ENCODE results near the gene TPI1.

Gene TPI1

DNA sequence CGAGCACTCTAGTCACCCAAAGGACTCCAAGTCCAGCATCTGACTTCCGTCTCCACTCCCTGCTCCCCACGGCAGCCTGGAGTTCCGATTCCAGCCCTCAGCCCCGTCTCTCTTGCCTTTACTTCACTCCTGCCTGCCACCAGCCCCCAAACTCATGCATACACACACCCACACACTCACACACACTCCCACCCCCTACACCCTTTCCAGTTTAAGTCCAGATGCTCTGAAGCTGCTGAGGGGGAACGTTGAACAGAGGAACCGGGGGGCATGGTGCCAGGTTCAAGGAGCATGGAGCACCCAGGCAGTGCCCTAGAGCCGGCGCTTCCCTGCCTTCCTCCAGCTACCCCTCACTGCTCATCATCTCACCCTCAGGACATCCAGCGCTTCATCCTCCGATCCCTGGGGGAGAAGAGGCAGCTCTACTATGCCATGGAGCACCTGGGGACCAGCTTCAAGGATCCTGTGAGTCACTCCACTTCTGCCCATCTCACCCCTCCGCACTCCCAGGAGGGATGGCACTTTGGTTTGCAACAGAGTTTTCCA lies 35.8 kb upstream of the TPI1 start:
- TF ChIP-seq, protein P1, sequence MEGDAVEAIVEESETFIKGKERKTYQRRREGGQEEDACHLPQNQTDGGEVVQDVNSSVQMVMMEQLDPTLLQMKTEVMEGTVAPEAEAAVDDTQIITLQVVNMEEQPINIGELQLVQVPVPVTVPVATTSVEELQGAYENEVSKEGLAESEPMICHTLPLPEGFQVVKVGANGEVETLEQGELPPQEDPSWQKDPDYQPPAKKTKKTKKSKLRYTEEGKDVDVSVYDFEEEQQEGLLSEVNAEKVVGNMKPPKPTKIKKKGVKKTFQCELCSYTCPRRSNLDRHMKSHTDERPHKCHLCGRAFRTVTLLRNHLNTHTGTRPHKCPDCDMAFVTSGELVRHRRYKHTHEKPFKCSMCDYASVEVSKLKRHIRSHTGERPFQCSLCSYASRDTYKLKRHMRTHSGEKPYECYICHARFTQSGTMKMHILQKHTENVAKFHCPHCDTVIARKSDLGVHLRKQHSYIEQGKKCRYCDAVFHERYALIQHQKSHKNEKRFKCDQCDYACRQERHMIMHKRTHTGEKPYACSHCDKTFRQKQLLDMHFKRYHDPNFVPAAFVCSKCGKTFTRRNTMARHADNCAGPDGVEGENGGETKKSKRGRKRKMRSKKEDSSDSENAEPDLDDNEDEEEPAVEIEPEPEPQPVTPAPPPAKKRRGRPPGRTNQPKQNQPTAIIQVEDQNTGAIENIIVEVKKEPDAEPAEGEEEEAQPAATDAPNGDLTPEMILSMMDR (IDR thresholded peaks at IDR 0.05) = no peak
- no peak for DNase-seq
- H3K4me3 Mint-ChIP-seq = no peak overlapping the region
- H3K9me3 Mint-ChIP-seq = no peaks in the 10 kb centered on the region
- peaks cover 41% of the 10 kb centered on the region for H3K4me1 Mint-ChIP-seq
- peaks cover 5% of the 10 kb centered on the region for H3K27me3 Mint-ChIP-seq (ENCODE audit: low read depth, poor library complexity)
- peak overlapping the region; percentile 12 for H3K27ac Mint-ChIP-seq
- H3K36me3 Mint-ChIP-seq (ENCODE audit: low read depth) = peaks cover 51% of the 10 kb centered on the region

DNA sequence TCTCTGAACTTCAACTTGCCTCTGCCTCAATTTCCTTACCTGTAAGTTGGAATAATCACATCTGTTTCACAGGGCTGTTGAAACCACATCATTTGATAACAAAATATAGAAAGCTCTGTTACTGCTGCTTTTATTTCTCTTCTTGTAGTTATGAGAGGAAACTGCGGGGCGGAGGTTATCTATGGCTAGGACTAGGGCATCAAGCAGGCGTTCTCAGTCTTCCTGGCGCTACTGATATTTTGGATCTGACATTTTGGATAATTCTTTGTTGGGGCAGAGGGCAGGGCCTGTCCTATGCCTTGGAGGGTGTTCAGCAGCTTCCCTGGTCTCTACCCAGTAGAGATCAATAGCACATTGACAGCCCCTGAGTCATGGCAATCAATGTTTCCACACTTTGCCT lies 35.2 kb upstream of the TPI1 start:
- Mint-ChIP-seq H3K36me3 (ENCODE audit: low read depth) (peaks cover 54% of the 10 kb centered on the region), H3K4me1 (peaks cover 35% of the 10 kb centered on the region), H3K27ac (no peak overlapping the region), H3K9me3 (no peaks in the 10 kb centered on the region), H3K4me3 (peak overlapping the region; percentile 28), H3K27me3 (ENCODE audit: low read depth, poor library complexity) (peaks cover 5% of the 10 kb centered on the region)
- no peak for DNase-seq
- TF ChIP-seq, protein P1 (IDR thresholded peaks at IDR 0.05) = no peak

DNA sequence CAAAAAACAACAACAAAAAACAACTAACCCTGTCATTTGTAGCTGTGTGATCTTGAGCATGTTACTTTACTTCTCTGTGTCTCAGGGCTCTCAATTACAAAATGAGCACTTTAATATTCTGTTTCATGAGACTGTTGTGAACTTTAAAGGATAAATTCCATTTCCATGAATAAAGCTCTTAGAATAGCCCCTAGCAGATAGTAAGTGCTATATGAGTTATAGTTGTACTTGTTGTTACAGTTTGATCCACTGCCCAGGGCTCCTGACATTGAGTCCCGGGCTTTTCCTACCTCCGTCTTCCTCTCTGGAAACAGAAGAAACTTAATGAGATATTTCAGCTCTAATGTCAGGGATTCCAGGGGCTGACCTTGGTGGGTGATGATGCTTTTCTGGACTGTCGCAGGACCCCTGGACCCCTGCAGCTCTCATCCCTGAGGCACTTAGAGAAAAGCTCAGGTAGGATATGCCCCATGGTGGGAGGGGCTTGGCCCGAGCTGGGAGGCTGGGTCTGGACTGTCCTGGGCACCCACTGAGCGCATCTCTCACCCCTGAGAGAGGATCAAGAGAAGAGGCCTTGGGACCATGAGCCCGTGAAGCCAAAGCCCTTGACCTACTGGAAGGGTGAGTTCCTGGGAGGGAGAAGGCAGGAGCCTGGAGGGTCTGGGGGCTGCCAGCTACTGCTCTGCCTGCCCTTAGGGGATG lies 34.0 kb upstream of the TPI1 start:
- TF ChIP-seq, protein P1 (IDR thresholded peaks at IDR 0.05) = no peak

DNA sequence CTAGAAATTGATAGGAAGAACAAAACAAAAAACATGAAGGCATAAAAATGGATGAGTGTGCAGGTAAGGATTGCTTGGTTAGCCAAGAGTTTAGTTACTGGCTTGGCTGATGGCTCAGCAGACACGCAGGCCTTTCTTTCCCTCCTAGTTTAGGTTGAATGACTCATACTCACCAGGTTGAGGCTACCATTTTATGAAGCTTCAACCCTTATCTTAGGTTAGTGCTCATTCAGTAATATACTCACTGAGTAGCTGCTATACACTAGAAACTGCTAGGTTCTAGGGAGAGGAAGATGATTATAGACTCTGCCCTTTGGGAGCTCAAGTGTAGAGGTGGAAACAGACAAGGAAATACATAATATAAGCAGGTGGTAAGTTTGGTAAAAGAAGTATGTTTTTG lies 33.1 kb upstream of the TPI1 start:
- TF ChIP-seq, protein P1 (IDR thresholded peaks at IDR 0.05) = no peak
- peaks cover 62% of the 10 kb centered on the region for H3K36me3 Mint-ChIP-seq (ENCODE audit: low read depth)

More for the DNA sequence above, 34.0 kb upstream of the TPI1 start:
- Mint-ChIP-seq H3K27me3 (ENCODE audit: low read depth, poor library complexity) (peaks cover 5% of the 10 kb centered on the region), H3K36me3 (ENCODE audit: low read depth) (peaks cover 60% of the 10 kb centered on the region), H3K9me3 (no peaks in the 10 kb centered on the region), H3K4me3 (no peak overlapping the region), H3K4me1 (peaks cover 25% of the 10 kb centered on the region), H3K27ac (peak overlapping the region; percentile 48)
- no peak for DNase-seq

DNA sequence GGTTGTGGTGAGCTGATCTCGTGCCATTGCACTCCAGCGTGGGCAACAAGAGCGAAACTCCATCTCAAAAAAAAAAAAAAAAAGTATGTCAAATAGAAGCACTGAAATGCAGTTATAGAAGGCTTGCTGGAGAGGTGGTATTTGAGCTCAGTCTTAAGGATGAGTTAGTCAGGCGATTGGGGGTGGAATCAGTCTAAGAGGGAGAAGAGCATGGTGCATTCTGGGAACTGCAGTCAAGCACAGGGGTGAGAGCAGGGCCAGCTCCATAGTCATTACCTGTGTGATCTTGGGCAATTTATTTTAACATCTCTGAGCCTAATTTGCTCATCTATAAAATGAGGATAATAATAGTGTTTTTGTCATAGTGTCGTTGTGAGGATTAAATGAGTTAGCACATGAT lies 32.5 kb upstream of the TPI1 start:
- Mint-ChIP-seq H3K27ac (no peak overlapping the region), H3K4me1 (peaks cover 21% of the 10 kb centered on the region), H3K4me3 (no peak overlapping the region), H3K27me3 (ENCODE audit: low read depth, poor library complexity) (peaks cover 5% of the 10 kb centered on the region), H3K36me3 (ENCODE audit: low read depth) (peaks cover 62% of the 10 kb centered on the region), H3K9me3 (no peaks in the 10 kb centered on the region)
- TF ChIP-seq, protein P1 (IDR thresholded peaks at IDR 0.05) = no peak
- DNase-seq = no peak

More for the DNA sequence above, 33.1 kb upstream of the TPI1 start:
- DNase-seq = no peak
- no peak overlapping the region for H3K4me3 Mint-ChIP-seq
- H3K4me1 Mint-ChIP-seq = peaks cover 27% of the 10 kb centered on the region
- H3K27me3 Mint-ChIP-seq (ENCODE audit: low read depth, poor library complexity) = peaks cover 5% of the 10 kb centered on the region
- no peaks in the 10 kb centered on the region for H3K9me3 Mint-ChIP-seq
- no peak overlapping the region for H3K27ac Mint-ChIP-seq

DNA sequence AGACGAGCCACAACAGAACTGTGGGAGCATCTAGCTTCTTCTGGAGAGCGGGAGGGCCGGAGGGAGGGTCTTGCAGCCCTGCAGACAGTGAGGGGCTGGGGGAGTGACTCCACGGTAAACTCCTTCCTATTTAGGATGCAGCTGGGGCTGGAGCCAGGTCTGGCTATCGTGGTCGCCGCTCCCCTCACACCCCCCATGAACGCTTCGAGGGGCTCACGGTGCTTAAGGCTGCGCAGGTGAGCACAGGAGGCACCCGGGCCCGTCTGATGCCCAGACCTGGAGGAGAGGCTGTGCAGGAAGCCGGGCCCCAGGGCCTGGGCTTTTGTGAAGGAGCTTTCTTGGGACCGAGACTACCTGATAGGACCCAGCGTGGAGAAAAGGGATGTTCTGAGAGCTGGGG lies 30.5 kb upstream of the TPI1 start:
- Mint-ChIP-seq H3K4me3 (no peak overlapping the region), H3K9me3 (no peaks in the 10 kb centered on the region)

More for the DNA sequence above, 30.5 kb upstream of the TPI1 start:
- Mint-ChIP-seq H3K36me3 (ENCODE audit: low read depth) (peaks cover 50% of the 10 kb centered on the region), H3K27ac (no peak overlapping the region), H3K4me1 (peaks cover 4% of the 10 kb centered on the region), H3K27me3 (ENCODE audit: low read depth, poor library complexity) (peaks cover 5% of the 10 kb centered on the region)
- TF ChIP-seq, protein P1 (IDR thresholded peaks at IDR 0.05) = no peak
- DNase-seq = no peak

All from nephron progenitor cell (in vitro differentiated cells).